Hindlimb muscle (tissue), 1 donor: ENCODE data around the gene STX8. TPM values are rescaled to one million over a fixed set of nuclear protein-coding genes. Genes with fewer than 3 reads are reported as not detected.
"Not testable (repeated sequence)": the region's sequence is repeated elsewhere in the genome, so short reads cannot be mapped to it uniquely, and the experiment has no call there.

Source experiments
- DNase-seq: peaks from one replicate; pipeline ENCODE4 v3.0.0-alpha.2; 2013
- polyA plus RNA-seq: library from polyadenylated mRNA; unstranded; fragments of 120-200 nt; gene quantifications from one replicate; pipeline ENCODE4 v1.2.1, GENCODE V29; 2013; ENCODE audit not compliant: insufficient read length

STX8 gene
- polyA plus RNA-seq, 1 donor: 37.5 TPM

- no peak for DNase-seq
These were observed 77.1 kb downstream of the STX8 start for GRCh38 chr17:9498490-9498889.

GRCh38 chr17:9488556-9488955 lies 87.1 kb downstream of the STX8 start:
- no peak for DNase-seq

GRCh38 chr17:9487406-9487805 lies 88.2 kb downstream of the STX8 start:
- no peak for DNase-seq

- no peak for DNase-seq
These were observed 90.8 kb downstream of the STX8 start for GRCh38 chr17:9484789-9485188.

GRCh38 chr17:9479964-9480363 lies 95.7 kb downstream of the STX8 start:
- DNase-seq: no peak

GRCh38 chr17:9478889-9479288 lies 96.7 kb downstream of the STX8 start:
- no peak for DNase-seq

- DNase-seq: no peak
These were observed 100.4 kb downstream of the STX8 start for GRCh38 chr17:9475101-9475658.

GRCh38 chr17:9473711-9474110 lies 101.9 kb downstream of the STX8 start:
- DNase-seq: no peak

- no peak for DNase-seq
These were observed 103.1 kb downstream of the STX8 start for GRCh38 chr17:9472541-9472940.

GRCh38 chr17:9472094-9472493 lies 103.5 kb downstream of the STX8 start:
- DNase-seq: no peak

- no peak for DNase-seq
These were observed 105.4 kb downstream of the STX8 start for GRCh38 chr17:9470171-9470570.

GRCh38 chr17:9468937-9469336 lies 106.7 kb downstream of the STX8 start:
- no peak for DNase-seq

- no peak for DNase-seq
These were observed 107.1 kb downstream of the STX8 start for GRCh38 chr17:9468532-9468931.

- no peak for DNase-seq
These were observed 108.1 kb downstream of the STX8 start for GRCh38 chr17:9467518-9467917.

GRCh38 chr17:9465210-9465921 lies 110.3 kb downstream of the STX8 start:
- DNase-seq: no peak

- DNase-seq: no peak
These were observed 118.6 kb downstream of the STX8 start for GRCh38 chr17:9457005-9457404.

- no peak for DNase-seq
These were observed 119.3 kb downstream of the STX8 start for GRCh38 chr17:9456330-9456729.

GRCh38 chr17:9451934-9452333 lies 123.7 kb downstream of the STX8 start:
- no peak for DNase-seq

- DNase-seq: not testable (repeated sequence)
These were observed 128.3 kb downstream of the STX8 start for GRCh38 chr17:9447298-9447697.

GRCh38 chr17:9446528-9446927 lies 129.1 kb downstream of the STX8 start:
- DNase-seq: no peak

- DNase-seq: no peak
These were observed 130.2 kb downstream of the STX8 start for GRCh38 chr17:9445424-9445823.

- no peak for DNase-seq
These were observed 130.9 kb downstream of the STX8 start for GRCh38 chr17:9444687-9445086.

- DNase-seq: no peak
These were observed 131.8 kb downstream of the STX8 start for GRCh38 chr17:9443811-9444210.

GRCh38 chr17:9439851-9440250 lies 135.8 kb downstream of the STX8 start:
- DNase-seq: no peak

- DNase-seq: peak; percentile 26
These were observed 139.0 kb downstream of the STX8 start for GRCh38 chr17:9436630-9437029.
